Activated CD8-positive, alpha-beta memory T cell treated with anti-CD3 and anti-CD28 coated beads, Interleukin-2, amount 50 U/mL, for 24 hours (primary cell): Measurements from ENCODE around the gene PTCH1.

Source experiments
- DNase-seq: peaks from one replicate; pipeline ENCODE4 v3.0.0-alpha.2; 2020; ENCODE audit errors: extremely low read depth

PTCH1 gene

GRCh38 chr9:95463148-95464060 is 53.4 kb downstream of the PTCH1 start:
- no peak for DNase-seq

- DNase-seq: peak; percentile 56
Observed at GRCh38 chr9:95462249-95463147, 54.3 kb downstream of the PTCH1 start.

GRCh38 chr9:95461448-95462248 is 55.1 kb downstream of the PTCH1 start:
- DNase-seq: no peak

- no peak for DNase-seq
Observed at GRCh38 chr9:95460518-95461164, 56.1 kb downstream of the PTCH1 start.

GRCh38 chr9:95459851-95460517 is 56.8 kb downstream of the PTCH1 start:
- no peak for DNase-seq

- no peak for DNase-seq
Observed at GRCh38 chr9:95459178-95459577, 57.6 kb downstream of the PTCH1 start.

- no peak for DNase-seq
Observed at GRCh38 chr9:95458666-95459065, 58.1 kb downstream of the PTCH1 start.

GRCh38 chr9:95457769-95458168 is 59.0 kb downstream of the PTCH1 start:
- DNase-seq: no peak

GRCh38 chr9:95455714-95456113 is 61.1 kb downstream of the PTCH1 start:
- no peak for DNase-seq

- no peak for DNase-seq
Observed at GRCh38 chr9:95452176-95452575, 64.6 kb downstream of the PTCH1 start.

- DNase-seq: no peak
Observed at GRCh38 chr9:95451065-95451426, 65.7 kb downstream of the PTCH1 start.

- no peak for DNase-seq
Observed at GRCh38 chr9:95450171-95451064, 66.4 kb downstream of the PTCH1 start.

GRCh38 chr9:95449016-95449415 is 67.8 kb downstream of the PTCH1 start:
- DNase-seq: no peak

GRCh38 chr9:95447660-95448420 is 68.9 kb downstream of the PTCH1 start:
- no peak for DNase-seq

- DNase-seq: no peak
Observed at GRCh38 chr9:95446984-95447383, 69.8 kb downstream of the PTCH1 start.

GRCh38 chr9:95446259-95446658 is 70.5 kb downstream of the PTCH1 start:
- no peak for DNase-seq

GRCh38 chr9:95444160-95444559 is 72.6 kb downstream of the PTCH1 start:
- DNase-seq: no peak

- no peak for DNase-seq
Observed at GRCh38 chr9:95443301-95443700, 73.5 kb downstream of the PTCH1 start.

- no peak for DNase-seq
Observed at GRCh38 chr9:95441081-95441480, 75.7 kb downstream of the PTCH1 start.
